K562 (cell line): ENCODE measurements around the gene TFCP2. TPM values are rescaled to one million over a fixed set of nuclear protein-coding genes. Genes with fewer than 3 reads are reported as not detected.
A peak's percentile ranks its signal among the peaks of the same experiment; 100 is the strongest.

Source experiments
- CCNT2 ChIP-seq: IDR thresholded peaks from 2 replicates; pipeline ENCODE4 v1.6.1; 2011; ENCODE audit warnings: borderline replicate concordance, low read depth, mild to moderate bottlenecking, moderate library complexity, mixed read lengths, low read length; ENCODE audit not compliant: insufficient read length; ENCODE audit errors: extremely low read depth
- DDX20 ChIP-seq: fragments of 450-650 bp; IDR thresholded peaks from 2 replicates; pipeline ENCODE4 v1.6.1; 2016; ENCODE audit warnings: missing genetic modification characterization, low read depth, mild to moderate bottlenecking, missing compliant biosample characterization, moderate library complexity
- DMBX1 ChIP-seq: fragments of 250-450 bp; sonication (Bioruptor Pico); IDR thresholded peaks from 2 replicates; pipeline ENCODE4 v1.8.0; 2022; ENCODE audit warnings: inconsistent platforms, mild to moderate bottlenecking, moderate library complexity, borderline replicate concordance
- HLTF ChIP-seq: fragments of 450-650 bp; IDR thresholded peaks from 2 replicates; pipeline ENCODE4 v1.6.1; 2016
- KLF1 ChIP-seq: fragments of 450-650 bp; IDR thresholded peaks from 2 replicates; pipeline ENCODE4 v1.6.1; 2016; ENCODE audit warnings: missing genetic modification characterization, missing compliant biosample characterization
- NR2C1 ChIP-seq, 2 experiments: fragments of 450-650 bp; IDR thresholded peaks; 2 replicates each; pipeline ENCODE4 v1.6.1; 2017; ENCODE audit warnings: mild to moderate bottlenecking in 2 of 2, antibody characterized with exemption in 1 of 2, inconsistent platforms in 1 of 2, missing compliant biosample characterization in 1 of 2, missing genetic modification characterization in 1 of 2
- PHF8 ChIP-seq: fragments of 200-600 bp; sonication (generic); IDR thresholded peaks from 2 replicates; pipeline ENCODE4 v1.6.1; 2012; ENCODE audit warnings: mixed run types, mild to moderate bottlenecking, inconsistent platforms, low read length, moderate library complexity, borderline replicate concordance
- POLR2A ChIP-seq: fragments of 450-650 bp; conservative IDR thresholded peaks from 2 replicates; pipeline ENCODE4 v1.6.1; 2016
- POLR2B ChIP-seq: fragments of 450-650 bp; IDR thresholded peaks from 2 replicates; pipeline ENCODE4 v1.6.1; 2018; ENCODE audit warnings: low read depth; ENCODE audit not compliant: partially characterized antibody
- TAF1 ChIP-seq: IDR thresholded peaks from 2 replicates; pipeline ENCODE4 v1.6.1; 2011; ENCODE audit warnings: mild to moderate bottlenecking, low read length, moderate library complexity; ENCODE audit not compliant: insufficient read depth, control insufficient read depth, severe bottlenecking; ENCODE audit errors: extremely low read depth
- TAF15 ChIP-seq: fragments of 200-400 bp; formaldehyde crosslinking; IDR thresholded peaks from 2 replicates; pipeline ENCODE4 v1.6.1; 2017; ENCODE audit warnings: mild to moderate bottlenecking, low read depth, low read length, moderate library complexity
- ZNF217 ChIP-seq: sonication (generic); formaldehyde crosslinking; IDR thresholded peaks from 2 replicates; pipeline ENCODE4 v1.8.0; 2022; ENCODE audit warnings: mild to moderate bottlenecking, missing genetic modification reagents
- ZNF431 ChIP-seq: sonication (generic); formaldehyde crosslinking; IDR thresholded peaks from 2 replicates; pipeline ENCODE4 v1.8.0; 2022; ENCODE audit warnings: mild to moderate bottlenecking, missing genetic modification reagents
- ZNF696 ChIP-seq: fragments of 250-450 bp; sonication (Bioruptor Pico); conservative IDR thresholded peaks from 2 replicates; pipeline ENCODE4 v1.4.0; 2020; ENCODE audit warnings: mild to moderate bottlenecking, moderate library complexity
- polyA plus RNA-seq, 8 experiments: library from polyadenylated mRNA; depleted of rRNA in 4 of 8; stranded (reverse) in 5 of 8; unstranded in 3 of 8; fragments of >200 nt; fragmentation: Nextera tagmentation in 2 of 8; fragmentation: Illumina TruSeq in 1 of 8; extraction: Ambion mirVana in 2 of 8; extraction: Trizol in 1 of 8; gene quantifications; 2 replicates each; pipeline versions ENCODE4 v1.2.1 to v1.2.3, GENCODE V29; 2011 to 2014; ENCODE audit warnings: inconsistent platforms in 1 of 8, missing spikeins in 1 of 8
- total RNA-seq, 7 experiments: library from RNA; depleted of rRNA in 6 of 7; stranded (reverse); fragments of >200 nt in 6 of 7; fragmentation: Illumina TruSeq in 2 of 7; extraction: Trizol in 2 of 7; gene quantifications; 2 replicates each; pipeline versions ENCODE4 v1.2.1 to v1.2.3, GENCODE V29; 2011 to 2021; ENCODE audit warnings: low replicate concordance in 1 of 7
- TF ChIP-seq, protein P1 (sequence below): sonication (generic); formaldehyde crosslinking; IDR thresholded peaks from 2 replicates; pipeline ENCODE4 v1.8.1; 2023; ENCODE audit warnings: mild to moderate bottlenecking, missing genetic modification reagents
- TF ChIP-seq, protein P2 (sequence below): sonication (generic); formaldehyde crosslinking; IDR thresholded peaks from 2 replicates; pipeline ENCODE4 v1.8.0; 2022; ENCODE audit warnings: mild to moderate bottlenecking, missing genetic modification reagents
- TF ChIP-seq, protein P3 (sequence below): sonication (generic); formaldehyde crosslinking; IDR thresholded peaks from 2 replicates; pipeline ENCODE4 v1.8.1; 2023; ENCODE audit warnings: mild to moderate bottlenecking, missing genetic modification reagents
- TF ChIP-seq, protein P4 (sequence below): fragments of 450-650 bp; IDR thresholded peaks from 2 replicates; pipeline ENCODE4 v1.6.1; 2016

Gene TFCP2
- total and polyA plus RNA-seq, 9 of the 15 experiments (the other 6 are each of a cell fraction or from before 2014, with no cell fraction given) = 8.0 to 38.9 (median 19.3) TPM

DNA sequence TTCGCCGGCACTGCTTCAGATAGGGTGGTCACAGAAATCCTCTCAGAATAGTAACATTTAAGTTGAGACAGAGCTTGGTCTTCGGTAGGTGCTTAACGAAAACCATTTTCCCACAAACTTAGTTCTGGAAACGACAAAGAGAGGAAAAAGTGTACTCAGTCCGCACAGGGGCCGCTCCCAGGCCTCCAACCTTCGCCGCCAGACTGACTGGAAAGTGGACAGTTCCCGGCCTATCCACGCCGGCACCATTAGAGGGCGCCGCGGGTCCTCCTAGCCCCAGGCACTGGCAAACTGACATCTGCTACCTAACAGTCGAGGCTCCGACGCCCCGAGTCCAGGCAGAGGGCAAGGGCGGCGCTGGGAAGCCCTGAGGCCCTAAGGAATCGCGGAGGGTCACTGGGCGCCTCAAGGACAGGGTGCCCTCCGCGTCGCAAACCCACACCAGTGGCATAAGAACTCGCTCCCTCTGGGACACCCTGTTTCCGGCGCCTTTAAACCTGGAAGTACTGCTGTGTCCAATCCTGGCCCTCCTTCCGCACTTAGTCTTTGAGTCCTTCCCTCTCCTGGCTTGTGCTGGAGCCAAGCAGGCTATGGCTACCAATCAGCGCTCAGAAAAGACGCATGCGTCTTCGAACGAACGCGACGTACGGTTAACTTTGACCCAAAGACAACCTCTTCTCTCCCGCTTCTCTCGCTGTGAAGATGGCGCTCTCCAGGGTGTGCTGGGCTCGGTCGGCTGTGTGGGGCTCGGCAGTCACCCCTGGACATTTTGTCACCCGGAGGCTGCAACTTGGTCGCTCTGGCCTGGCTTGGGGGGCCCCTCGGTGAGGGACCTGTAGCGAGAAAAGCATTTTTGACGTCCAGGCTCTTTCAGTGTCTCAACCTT, 125.0 kb downstream of the TFCP2 start, which contains the start of gene LETMD1 (continued):
- TF ChIP-seq NR2C1 (IDR thresholded peaks at IDR 0.05) (peak; percentile 94), NR2C1 (tag; IDR thresholded peaks at IDR 0.05) (peak; percentile 95), POLR2A (peak; percentile 96), TAF1 (peak; percentile 96), TAF15 (no peak), ZNF696 (no peak), ZNF431 (0 out of 2 replicates have a peak, but pooled peaks have one; percentile 16), PHF8 (peak; percentile 98), ZNF217 (no peak), DMBX1 (CRISPR knock-in tag) (peak; percentile 73), KLF1 (tag) (peak; percentile 73; the same call in 1 of the 2 replicates), CCNT2 (peak; percentile 36), DDX20 (tag) (no peak), POLR2B (peak; percentile 88), HLTF (no peak)
- TF ChIP-seq, protein P1, sequence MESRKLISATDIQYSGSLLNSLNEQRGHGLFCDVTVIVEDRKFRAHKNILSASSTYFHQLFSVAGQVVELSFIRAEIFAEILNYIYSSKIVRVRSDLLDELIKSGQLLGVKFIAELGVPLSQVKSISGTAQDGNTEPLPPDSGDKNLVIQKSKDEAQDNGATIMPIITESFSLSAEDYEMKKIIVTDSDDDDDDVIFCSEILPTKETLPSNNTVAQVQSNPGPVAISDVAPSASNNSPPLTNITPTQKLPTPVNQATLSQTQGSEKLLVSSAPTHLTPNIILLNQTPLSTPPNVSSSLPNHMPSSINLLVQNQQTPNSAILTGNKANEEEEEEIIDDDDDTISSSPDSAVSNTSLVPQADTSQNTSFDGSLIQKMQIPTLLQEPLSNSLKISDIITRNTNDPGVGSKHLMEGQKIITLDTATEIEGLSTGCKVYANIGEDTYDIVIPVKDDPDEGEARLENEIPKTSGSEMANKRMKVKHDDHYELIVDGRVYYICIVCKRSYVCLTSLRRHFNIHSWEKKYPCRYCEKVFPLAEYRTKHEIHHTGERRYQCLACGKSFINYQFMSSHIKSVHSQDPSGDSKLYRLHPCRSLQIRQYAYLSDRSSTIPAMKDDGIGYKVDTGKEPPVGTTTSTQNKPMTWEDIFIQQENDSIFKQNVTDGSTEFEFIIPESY (CRISPR knock-in tag) = 0 out of 2 replicates have a peak, but pooled peaks have one; percentile 18
- TF ChIP-seq, protein P2, sequence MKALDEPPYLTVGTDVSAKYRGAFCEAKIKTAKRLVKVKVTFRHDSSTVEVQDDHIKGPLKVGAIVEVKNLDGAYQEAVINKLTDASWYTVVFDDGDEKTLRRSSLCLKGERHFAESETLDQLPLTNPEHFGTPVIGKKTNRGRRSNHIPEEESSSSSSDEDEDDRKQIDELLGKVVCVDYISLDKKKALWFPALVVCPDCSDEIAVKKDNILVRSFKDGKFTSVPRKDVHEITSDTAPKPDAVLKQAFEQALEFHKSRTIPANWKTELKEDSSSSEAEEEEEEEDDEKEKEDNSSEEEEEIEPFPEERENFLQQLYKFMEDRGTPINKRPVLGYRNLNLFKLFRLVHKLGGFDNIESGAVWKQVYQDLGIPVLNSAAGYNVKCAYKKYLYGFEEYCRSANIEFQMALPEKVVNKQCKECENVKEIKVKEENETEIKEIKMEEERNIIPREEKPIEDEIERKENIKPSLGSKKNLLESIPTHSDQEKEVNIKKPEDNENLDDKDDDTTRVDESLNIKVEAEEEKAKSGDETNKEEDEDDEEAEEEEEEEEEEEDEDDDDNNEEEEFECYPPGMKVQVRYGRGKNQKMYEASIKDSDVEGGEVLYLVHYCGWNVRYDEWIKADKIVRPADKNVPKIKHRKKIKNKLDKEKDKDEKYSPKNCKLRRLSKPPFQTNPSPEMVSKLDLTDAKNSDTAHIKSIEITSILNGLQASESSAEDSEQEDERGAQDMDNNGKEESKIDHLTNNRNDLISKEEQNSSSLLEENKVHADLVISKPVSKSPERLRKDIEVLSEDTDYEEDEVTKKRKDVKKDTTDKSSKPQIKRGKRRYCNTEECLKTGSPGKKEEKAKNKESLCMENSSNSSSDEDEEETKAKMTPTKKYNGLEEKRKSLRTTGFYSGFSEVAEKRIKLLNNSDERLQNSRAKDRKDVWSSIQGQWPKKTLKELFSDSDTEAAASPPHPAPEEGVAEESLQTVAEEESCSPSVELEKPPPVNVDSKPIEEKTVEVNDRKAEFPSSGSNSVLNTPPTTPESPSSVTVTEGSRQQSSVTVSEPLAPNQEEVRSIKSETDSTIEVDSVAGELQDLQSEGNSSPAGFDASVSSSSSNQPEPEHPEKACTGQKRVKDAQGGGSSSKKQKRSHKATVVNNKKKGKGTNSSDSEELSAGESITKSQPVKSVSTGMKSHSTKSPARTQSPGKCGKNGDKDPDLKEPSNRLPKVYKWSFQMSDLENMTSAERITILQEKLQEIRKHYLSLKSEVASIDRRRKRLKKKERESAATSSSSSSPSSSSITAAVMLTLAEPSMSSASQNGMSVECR (CRISPR knock-in tag) = peak; percentile 85
- TF ChIP-seq, protein P3, sequence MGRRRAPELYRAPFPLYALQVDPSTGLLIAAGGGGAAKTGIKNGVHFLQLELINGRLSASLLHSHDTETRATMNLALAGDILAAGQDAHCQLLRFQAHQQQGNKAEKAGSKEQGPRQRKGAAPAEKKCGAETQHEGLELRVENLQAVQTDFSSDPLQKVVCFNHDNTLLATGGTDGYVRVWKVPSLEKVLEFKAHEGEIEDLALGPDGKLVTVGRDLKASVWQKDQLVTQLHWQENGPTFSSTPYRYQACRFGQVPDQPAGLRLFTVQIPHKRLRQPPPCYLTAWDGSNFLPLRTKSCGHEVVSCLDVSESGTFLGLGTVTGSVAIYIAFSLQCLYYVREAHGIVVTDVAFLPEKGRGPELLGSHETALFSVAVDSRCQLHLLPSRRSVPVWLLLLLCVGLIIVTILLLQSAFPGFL = no peak
- TF ChIP-seq, protein P4, sequence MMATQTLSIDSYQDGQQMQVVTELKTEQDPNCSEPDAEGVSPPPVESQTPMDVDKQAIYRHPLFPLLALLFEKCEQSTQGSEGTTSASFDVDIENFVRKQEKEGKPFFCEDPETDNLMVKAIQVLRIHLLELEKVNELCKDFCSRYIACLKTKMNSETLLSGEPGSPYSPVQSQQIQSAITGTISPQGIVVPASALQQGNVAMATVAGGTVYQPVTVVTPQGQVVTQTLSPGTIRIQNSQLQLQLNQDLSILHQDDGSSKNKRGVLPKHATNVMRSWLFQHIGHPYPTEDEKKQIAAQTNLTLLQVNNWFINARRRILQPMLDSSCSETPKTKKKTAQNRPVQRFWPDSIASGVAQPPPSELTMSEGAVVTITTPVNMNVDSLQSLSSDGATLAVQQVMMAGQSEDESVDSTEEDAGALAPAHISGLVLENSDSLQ = peak; percentile 56; the same call in 1 of the 2 replicates
